BE2C (cell line): ENCODE measurements around the gene ALK.

Experiments
- DNase-seq: peaks from one replicate; pipeline ENCODE4 v3.0.0-alpha.2; 2020
- H3K27me3 ChIP-seq: fragments of 250-450 bp; sonication (Bioruptor Pico); 2 replicates; pipeline ENCODE4 v1.5.1; 2020; ENCODE audit warnings: mild to moderate bottlenecking
- H3K36me3 ChIP-seq: fragments of 250-450 bp; sonication (Bioruptor Pico); 2 replicates; pipeline ENCODE4 v1.5.1; 2020; ENCODE audit warnings: mild to moderate bottlenecking
- H3K4me1 ChIP-seq: fragments of 250-450 bp; sonication (Bioruptor Pico); 2 replicates; pipeline ENCODE4 v1.5.1; 2020
- H3K4me3 ChIP-seq: 2 replicates; pipeline ENCODE4 v1.5.1; 2011; ENCODE audit warnings: low read depth, low read length
- H3K9me3 ChIP-seq: fragments of 250-450 bp; sonication (Bioruptor Pico); 2 replicates; pipeline ENCODE4 v1.5.1; 2020
- TF ChIP-seq, protein P1 (sequence below): IDR thresholded peaks from 2 replicates; pipeline ENCODE4 v1.5.1; 2012; ENCODE audit warnings: mild to moderate bottlenecking, low read depth, low read length

Gene ALK

GRCh38 chr2:29951576-29951975 is 30.2 kb upstream of the ALK start:
- TF ChIP-seq, protein P1, sequence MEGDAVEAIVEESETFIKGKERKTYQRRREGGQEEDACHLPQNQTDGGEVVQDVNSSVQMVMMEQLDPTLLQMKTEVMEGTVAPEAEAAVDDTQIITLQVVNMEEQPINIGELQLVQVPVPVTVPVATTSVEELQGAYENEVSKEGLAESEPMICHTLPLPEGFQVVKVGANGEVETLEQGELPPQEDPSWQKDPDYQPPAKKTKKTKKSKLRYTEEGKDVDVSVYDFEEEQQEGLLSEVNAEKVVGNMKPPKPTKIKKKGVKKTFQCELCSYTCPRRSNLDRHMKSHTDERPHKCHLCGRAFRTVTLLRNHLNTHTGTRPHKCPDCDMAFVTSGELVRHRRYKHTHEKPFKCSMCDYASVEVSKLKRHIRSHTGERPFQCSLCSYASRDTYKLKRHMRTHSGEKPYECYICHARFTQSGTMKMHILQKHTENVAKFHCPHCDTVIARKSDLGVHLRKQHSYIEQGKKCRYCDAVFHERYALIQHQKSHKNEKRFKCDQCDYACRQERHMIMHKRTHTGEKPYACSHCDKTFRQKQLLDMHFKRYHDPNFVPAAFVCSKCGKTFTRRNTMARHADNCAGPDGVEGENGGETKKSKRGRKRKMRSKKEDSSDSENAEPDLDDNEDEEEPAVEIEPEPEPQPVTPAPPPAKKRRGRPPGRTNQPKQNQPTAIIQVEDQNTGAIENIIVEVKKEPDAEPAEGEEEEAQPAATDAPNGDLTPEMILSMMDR, result no peak
- peaks cover 13% of the 10 kb centered on the region for H3K4me1 ChIP-seq
- no peaks in the 10 kb centered on the region for H3K36me3 ChIP-seq
- no peaks in the 10 kb centered on the region for H3K9me3 ChIP-seq
- no peak overlapping the region for H3K4me3 ChIP-seq
- no peaks in the 10 kb centered on the region for H3K27me3 ChIP-seq
- no peak for DNase-seq

GRCh38 chr2:29950481-29950880 is 29.1 kb upstream of the ALK start:
- Histone ChIP-seq H3K9me3 (no peaks in the 10 kb centered on the region), H3K4me1 (peaks cover 21% of the 10 kb centered on the region), H3K36me3 (no peaks in the 10 kb centered on the region), H3K4me3 (no peak overlapping the region), H3K27me3 (no peaks in the 10 kb centered on the region)
- TF ChIP-seq, protein P1, result no peak
- no peak for DNase-seq

DNA sequence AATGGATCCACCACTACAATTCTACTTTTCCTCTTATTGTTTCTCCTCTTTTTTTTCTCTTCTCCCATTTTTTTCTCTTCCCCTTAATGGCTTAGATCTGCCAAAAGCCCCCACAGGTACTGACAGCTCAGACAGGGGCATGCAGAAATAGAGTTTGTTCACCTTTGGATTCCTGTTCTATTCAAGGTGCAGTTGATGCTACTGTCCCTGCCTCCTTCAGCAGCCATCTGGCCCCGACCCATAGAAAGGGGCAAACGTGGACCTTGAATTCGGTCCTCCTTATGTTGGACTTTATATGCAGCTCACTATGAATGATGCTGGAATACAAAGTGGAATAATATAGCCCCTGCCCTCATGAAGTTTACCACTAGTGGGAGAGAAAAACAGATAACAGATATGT is 27.7 kb upstream of the ALK start:
- Histone ChIP-seq H3K4me3 (no peak overlapping the region), H3K9me3 (no peaks in the 10 kb centered on the region), H3K27me3 (no peaks in the 10 kb centered on the region), H3K36me3 (no peaks in the 10 kb centered on the region), H3K4me1 (peaks cover 21% of the 10 kb centered on the region)
- DNase-seq, result no peak
- TF ChIP-seq, protein P1, result no peak

GRCh38 chr2:29946505-29946904 is 25.1 kb upstream of the ALK start:
- Histone ChIP-seq H3K4me1 (peaks cover 11% of the 10 kb centered on the region), H3K27me3 (no peaks in the 10 kb centered on the region), H3K36me3 (no peaks in the 10 kb centered on the region), H3K9me3 (no peaks in the 10 kb centered on the region), H3K4me3 (no peak overlapping the region)
- DNase-seq, result peak; percentile 44
- TF ChIP-seq, protein P1, result no peak

DNA sequence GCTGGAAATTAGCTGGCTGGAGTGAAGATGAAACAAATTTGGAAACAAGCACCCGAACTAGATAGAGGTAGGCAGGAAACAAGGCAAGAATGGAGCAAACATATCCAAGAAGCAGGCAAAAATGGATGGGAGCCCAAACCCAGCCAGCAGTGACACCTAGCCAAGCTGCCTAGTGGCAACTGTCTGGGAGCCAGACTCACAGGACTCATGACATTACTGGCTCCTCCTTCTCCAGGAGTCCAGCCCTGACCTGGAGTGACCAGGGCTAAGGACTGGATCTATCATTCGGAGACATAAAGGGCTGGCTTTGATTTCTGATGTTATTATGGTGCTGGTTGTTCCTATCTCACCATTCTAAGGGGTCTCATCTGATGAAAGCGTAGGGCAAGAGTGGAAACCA is 21.3 kb upstream of the ALK start:
- Histone ChIP-seq H3K4me1 (peaks cover 9% of the 10 kb centered on the region), H3K36me3 (no peaks in the 10 kb centered on the region), H3K9me3 (no peaks in the 10 kb centered on the region), H3K27me3 (no peaks in the 10 kb centered on the region), H3K4me3 (no peak overlapping the region)
- DNase-seq, result no peak
- TF ChIP-seq, protein P1, result no peak

- Histone ChIP-seq H3K4me3 (no peak overlapping the region), H3K27me3 (no peaks in the 10 kb centered on the region), H3K4me1 (no peaks in the 10 kb centered on the region; the same call in 1 of the 2 replicates), H3K9me3 (no peaks in the 10 kb centered on the region), H3K36me3 (no peaks in the 10 kb centered on the region)
- TF ChIP-seq, protein P1, result no peak
- DNase-seq, result no peak
Measured at GRCh38 chr2:29940706-29941105, 19.3 kb upstream of the ALK start.
